HG03175 (cell line): Measurements from ENCODE around the gene SLC12A8.
A peak's percentile ranks its signal among the peaks of the same experiment; 100 is the strongest.

Source experiments
- ATAC-seq: cut with Tn5 transposase; IDR thresholded peaks from one replicate; pipeline ENCODE4 v1.9.1; 2021; ENCODE audit warnings: mild to moderate bottlenecking, moderate library complexity; ENCODE audit not compliant: unreplicated experiment

Gene SLC12A8

DNA sequence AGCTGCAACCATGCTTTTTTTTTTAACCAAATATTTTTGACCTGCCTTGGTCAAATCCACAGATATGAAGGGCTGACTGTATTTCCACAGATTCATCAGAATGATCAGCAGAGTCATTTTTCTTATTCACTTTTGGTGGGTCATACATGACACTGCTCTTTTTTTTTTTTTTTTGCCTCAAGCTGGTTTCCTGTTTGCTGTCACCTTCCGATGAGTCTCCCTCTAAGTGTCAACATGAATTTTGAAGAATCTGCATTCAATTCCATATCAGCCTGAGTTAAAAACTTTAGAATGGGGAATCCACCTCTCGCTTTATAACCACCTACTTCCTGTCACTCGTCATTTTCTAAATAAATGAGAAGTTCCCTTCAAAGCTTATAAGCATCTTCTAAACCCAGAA is 2.2 kb upstream of the SLC12A8 start:
- ATAC-seq = no peak

DNA sequence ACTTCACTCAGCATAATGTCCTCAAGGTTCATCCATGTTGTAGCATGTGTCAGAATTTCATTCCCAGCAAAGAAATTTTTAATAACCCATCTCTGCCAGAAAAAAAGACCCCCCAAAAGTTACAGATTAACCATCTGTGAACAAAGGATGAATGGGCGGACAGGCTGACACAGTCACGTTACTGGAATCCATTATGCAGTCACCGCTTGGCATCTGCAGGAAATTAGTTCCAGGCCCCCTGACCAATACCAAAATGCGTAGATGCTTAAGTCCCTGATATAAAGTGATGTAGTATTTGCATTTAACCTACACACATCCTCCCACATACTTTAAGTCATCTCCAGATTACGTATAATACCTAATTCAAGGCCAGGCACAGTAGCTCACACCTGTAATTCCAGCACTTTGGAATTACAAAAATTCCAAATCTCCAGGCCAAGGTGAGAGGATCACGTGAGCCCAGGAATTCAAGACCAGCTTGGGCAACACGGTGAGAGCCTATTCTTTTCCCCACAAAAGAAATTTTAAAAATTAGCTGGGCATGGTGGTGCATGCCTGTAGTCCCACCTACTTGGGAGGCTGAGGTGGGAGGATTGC is 1.5 kb upstream of the SLC12A8 start:
- ATAC-seq = no peak

DNA sequence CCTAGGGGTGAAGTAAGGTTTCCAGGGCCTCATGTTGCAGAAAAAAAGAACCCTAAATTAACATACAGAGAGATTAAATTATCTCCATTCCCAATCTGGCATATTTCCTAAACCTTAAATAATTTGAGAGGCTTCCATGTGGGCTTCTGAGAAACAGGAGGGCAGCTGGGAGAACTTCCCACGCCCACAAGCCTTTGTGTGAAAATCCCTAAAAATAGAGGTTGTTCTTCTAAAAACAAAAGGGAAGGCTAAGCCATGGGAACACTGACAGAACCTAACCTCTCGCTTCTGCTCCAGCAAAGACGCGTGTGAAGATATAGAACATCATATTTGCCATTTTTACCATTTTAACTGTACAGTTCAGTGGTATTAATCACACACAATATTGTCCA is 812 bp upstream of the SLC12A8 start:
- ATAC-seq = no peak

DNA sequence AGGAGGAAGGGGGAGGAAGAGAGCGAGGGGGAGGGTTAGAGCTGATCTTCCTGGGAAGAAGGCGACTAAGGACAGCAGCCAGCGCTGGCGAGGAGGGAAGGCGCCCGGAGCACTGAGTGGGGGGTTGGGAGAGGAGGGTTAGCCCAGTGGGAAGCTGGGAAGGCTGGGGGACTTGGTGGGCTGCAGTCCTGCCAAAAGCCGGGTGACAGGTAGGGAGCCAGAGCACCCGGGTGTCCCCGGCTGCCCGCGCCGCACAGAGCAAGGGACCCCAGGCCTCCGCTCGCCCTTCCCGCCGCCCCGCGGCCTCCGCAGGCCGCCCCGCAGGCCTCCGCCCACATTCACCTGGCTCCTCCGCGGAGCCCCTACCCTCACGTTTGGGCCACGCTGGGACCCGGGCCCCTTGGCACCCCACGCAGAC is 448 bp downstream of the SLC12A8 start:
- ATAC-seq = no peak

DNA sequence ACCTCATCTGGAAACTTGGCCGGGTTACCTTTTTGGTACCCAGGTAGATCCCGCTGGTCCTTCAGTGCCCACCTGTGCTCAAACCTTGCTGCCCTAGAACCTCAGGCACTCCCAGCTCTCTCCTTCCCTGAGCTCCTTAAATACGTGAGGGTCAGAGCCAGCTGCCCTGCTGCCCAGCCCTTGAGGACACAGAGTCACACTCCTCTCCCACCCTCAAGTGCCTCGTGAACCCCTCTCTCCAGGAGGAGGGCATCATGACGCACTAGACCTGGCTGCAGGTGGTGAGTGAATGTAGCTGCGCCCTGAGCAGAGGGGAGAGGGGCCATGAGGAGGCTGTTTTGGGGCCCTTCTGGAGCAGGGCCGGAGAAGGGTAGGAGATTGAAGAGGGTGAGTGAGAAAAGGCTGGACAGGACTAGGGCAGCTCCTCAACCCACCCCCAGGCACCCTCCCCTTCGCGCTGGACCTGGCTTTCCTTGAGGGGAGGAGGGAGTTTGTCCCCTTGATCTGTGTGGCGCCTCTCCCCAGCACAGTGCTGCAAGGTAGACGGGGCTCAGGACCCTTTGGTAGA is 941 bp downstream of the SLC12A8 start:
- ATAC-seq = no peak

DNA sequence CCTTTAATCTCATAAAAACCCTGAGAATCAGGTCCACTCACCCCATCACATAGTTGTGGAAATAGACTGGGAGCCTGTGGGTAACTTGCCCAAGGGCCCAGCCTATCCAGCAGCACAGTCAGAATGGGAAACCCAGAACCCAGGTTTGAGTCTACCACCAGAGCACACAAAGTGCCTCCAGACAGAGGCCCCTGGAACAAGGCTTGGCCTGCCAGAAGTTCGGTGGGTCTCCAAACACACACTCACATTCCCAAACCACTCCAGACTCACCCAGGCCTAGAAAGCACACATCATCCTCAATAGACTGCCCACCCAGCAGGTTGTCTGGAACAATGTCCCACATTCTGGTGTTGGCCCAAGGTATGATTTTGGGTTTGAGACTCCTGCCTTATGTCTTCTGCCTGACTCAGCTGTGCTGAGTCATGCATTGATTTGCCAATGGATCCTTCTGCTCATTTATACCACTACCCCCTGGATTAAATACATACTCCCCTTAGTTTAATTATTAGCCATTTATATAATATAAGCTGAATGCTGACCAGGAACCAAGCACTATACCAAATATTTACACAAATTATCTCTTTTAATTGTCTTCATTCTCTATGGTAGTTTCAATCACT is 4.5 kb downstream of the SLC12A8 start:
- ATAC-seq = no peak

DNA sequence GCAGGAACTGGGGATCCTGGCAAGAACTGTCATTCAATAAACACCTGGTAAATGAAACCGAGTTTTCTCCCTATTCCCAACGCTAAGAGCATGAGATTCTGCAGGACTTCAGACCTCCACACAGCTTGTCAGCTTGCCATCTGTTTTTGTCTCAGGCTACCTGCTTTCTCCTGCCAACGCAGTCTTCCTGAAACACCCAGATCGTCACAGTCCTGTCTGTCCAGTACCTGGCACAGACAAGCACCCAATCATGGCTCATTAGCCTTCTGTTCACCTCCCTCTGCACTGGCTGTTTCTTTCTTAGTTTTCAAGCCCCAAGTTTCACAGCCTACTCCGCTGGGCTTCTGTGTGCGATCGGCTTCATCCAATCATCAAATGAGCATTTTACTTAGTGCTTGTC is 5.0 kb downstream of the SLC12A8 start:
- ATAC-seq = no peak

DNA sequence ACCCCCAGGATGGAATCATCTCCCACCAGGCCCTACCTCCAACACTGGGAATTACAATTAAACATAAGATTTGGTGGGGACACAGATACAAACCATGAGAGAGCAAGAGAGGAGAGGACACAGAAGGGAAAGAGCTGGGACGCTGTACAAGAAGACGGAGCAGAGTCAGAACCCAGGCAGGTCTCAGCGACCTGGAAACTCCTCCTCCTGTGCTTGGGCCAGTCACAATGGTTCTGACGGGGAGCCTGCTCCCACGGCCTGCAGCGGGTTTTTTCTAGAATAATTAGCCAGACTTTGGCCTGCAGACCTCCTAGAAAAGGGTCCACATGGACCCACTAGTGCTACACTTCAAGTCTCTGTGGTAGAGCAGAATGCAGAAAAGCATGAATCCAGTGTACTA is 5.6 kb downstream of the SLC12A8 start:
- ATAC-seq = no peak

DNA sequence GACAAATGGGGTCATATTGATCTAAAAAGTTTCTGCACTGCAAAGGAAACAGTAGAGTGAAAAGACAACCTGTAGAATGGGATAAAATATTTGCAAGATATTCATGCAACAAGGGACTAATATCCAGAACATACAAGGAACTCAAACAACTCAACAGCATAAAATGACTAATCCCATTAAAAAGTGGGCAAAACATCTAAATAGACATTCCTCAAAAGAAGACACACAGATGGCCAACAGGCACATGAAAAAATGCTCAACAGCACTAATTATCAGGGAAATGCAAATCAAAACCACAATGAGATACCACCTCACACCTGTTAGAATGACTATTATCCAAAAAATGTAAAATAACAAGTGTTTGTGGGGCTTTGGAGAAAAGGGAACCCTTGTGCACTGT is 8.8 kb downstream of the SLC12A8 start:
- no peak for ATAC-seq

DNA sequence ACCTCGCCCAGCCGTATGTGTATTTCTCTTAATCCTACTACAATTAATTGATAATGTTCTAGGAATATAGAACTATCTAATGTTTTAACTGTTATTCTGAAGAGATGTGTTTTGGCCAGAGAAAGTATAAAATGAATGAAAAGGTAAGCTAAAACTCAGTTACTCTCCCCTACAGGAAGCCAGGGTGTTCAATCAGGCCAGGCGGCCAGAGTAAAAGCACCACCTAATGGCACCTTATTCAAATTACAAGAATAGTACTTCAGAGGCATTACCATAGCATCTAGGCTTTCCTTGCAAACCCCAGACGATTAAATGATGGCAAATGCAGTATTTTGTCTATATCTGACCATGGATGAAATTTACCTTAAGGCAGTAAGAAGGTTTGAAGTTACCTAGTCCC is 10.4 kb downstream of the SLC12A8 start:
- no peak for ATAC-seq

DNA sequence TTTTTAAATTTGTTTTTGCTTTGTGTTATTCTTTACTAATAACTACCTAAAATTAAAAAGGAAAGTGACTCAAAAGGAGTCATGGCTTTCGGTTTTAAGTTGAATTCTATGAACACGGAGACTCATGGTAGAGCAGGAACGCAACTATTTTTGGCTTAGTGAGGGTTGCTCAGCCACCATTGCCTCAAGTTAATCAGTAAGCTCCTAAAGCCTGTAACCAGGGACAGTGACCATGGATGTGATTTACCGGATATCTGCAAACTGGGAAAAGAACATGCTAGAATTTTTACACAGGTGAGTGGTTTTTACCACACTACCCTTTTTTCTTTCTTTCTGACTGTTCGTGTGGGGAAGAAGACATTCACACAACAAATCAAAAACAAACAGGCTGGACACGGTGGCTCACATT is 11.8 kb downstream of the SLC12A8 start:
- peak; percentile 83 for ATAC-seq

DNA sequence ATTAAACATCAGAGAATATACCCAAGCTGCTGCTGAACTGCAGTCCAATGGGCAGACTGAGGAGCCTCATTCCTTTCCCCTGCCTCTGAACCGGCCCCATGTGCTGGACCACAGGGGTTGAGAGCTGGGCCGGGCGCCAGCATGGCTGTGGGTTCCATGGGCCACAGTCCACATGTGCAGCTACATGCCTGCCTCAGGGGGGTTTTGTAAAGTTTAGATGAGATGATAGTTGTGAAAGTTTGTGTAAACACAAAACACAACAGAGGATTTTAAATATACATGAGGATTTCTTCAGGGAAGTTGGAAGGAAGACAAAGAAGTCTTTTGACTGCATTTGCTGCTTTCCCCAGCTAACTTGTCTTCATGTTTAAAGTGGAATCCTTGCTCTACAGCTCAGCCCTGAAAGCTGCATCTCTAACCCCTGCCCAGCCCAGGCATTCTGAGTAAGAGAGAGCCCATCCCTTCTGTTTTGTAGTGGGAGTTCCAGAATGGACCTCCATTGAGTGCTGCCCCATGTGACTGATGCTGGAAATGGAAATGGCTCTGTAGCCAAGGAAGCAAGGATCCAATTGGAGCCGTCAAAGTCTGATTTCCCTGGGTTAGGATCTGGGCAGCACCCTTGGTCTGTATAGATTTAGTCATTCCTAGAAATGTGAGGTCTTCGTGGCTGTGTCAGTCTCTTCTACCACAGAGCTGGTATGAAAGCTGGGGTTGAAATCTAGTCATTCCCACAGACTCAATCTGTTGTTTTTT is 17.5 kb downstream of the SLC12A8 start:
- no peak for ATAC-seq

DNA sequence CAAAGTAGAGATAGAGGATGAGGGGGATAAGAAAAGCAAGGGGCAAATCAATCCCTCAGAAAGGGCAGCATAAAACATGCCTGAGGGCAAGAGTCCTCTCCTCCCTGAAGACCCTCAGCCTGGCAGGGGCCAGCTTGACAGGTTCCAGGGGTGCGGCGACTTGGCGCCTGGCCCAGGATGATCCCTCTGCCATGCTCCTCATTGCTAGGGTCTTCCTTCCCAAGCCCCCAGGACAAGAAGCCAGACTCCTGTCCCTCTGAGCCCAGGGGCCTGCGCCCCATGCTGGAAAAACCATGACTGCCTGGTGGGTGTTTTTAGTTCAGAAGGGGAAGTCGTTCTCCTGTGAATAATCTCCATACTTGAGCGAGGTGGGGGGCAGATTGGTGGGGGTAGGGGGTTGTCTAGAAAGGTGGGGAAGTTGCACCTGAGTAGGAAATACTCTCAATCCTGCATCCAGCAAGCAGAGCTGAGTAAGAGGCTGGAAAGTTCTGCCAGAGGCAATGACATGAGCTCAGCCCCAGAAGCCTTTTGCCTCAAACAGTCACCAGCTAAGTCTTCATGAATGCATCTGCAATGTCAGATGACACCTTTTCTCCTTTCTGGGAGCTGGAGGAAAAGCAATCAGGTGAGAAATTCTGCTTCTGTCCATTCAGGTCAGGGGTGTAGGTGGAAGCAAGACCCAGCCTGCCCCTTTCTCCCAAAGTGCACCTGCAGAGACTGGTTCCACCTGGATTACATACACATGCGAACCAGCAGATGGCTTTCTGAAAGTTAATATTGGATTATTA is 18.3 kb downstream of the SLC12A8 start:
- ATAC-seq = no peak

DNA sequence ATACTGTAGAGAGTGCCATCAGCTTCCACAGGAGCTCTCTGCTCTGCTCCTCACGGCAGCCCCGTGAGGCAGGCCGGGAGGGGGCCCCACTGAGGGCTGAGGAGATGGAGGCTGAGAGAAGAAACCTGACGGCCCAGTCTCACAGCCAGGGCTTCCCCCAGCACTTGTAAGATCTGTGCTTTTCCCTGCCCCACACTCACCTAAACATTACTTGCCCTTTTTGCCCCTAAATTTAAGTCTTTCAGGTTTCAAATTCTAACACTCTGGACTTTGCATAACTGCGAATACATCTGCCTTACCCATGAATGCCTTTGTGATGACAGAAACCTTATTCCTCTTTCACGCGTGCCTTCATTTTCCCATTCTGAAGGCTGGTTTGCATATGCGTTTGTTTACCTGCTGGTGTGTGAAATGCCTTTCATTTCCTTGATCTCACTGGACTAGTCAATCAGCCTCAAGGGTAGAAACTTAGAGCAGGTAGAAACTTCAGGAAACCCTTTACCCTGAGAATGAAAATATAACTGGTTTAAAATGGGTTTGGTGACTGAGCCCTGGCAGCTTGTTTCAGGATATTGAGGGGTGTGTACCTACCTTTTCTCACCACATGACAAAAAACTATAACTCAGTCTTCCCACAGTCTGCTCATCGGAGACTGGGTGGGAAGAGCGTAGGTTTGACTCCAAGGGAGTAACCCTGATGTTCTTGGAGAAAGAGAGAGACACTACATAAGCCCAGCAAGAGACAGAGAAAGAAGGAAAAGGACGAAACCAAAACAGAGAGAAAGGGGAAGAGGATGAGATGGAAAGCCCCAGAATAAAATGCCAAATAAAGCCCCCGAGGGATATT is 20.1 kb downstream of the SLC12A8 start:
- ATAC-seq = peak; percentile 62

DNA sequence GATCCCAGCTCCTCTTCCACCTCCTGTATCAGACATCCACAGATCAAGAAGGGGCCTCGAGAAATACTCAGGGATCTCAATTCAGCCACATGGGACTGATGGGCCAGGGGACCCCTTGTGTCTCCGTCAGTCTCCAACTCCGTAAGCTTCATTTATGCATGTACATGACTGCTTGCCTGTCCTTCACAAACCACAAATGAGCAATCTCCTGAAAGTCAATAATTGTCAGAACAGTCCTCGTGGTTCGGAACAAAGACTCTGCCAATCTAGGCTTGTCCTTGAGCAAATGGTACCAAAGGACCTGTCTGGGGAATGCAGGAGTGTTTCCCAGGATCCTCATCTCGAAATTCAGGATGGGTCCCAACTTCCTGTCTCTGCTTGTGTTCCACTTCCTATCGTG is 20.8 kb downstream of the SLC12A8 start:
- no peak for ATAC-seq

DNA sequence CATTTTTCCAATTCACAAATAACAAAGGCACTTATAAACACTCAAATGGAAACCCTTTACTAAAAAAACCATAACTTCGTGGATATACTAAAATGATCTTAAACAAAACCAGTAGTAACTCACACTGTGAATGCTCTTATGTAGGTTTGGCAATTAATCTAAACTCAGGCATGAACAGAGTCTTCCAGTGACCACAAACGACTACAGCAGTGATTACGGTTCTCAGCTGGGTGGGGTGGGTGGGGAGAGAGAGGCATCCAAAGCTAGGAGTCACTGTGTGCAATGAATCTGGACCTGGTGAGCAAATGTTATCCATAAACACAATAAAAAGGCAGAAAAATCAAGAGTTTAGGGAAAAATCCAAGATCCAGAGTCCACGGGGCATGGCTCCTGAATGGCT is 21.3 kb downstream of the SLC12A8 start:
- no peak for ATAC-seq

DNA sequence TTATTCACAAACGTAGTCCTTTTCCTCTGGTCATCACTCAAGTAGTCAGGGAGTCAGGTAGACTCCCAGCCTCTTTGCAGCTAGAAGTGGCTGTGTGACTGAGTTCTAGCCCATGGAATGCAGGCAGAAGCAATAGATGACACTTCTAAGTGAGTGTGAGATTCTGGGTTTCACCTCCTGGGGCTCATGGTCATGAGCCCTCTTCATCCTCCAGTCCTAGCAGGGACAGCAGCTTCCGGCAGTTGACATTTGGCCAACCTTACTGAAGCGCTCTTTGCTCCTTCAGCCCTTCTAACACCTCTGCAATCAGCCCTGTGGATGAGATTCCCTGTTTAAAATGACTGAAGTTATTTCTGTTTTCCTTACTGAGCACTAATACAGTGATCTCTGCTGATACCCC is 21.8 kb downstream of the SLC12A8 start:
- ATAC-seq = no peak

DNA sequence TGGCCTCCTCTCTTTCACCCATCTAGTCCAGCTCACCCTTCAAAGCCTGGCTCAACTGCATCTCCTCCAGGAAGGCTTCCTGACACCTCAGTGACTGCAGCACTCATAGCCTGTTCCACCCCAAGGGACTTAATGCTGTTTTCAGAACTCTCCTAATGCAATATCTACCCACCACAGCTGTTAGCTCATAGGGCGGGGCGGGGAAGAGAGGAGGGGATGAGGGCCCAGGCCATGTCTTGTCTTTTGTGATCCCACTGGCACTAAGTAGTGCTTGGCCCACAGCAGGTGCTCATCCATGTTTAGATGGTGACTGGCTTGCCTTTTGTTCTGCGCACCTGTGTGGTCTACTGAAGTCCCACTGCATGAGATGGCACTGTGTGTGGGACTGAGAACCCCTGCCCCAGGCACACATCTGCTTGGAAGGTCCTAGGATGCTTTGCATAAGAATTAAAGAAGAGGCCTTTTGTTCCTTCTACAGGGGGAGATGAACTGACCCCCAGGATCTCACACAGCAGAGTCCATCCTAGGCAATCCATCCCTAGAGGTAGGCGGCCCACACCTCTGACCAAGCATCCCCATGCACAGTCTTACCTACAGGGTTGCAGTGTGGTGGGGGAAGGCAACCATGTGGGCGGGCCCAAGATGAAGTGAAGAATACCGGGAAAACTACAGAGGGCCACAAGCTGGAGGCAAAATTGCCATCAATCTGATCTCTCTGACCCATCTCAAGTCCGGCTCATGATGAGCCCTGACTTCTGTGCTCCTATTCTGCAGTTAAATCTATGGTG is 23.0 kb downstream of the SLC12A8 start:
- no peak for ATAC-seq

DNA sequence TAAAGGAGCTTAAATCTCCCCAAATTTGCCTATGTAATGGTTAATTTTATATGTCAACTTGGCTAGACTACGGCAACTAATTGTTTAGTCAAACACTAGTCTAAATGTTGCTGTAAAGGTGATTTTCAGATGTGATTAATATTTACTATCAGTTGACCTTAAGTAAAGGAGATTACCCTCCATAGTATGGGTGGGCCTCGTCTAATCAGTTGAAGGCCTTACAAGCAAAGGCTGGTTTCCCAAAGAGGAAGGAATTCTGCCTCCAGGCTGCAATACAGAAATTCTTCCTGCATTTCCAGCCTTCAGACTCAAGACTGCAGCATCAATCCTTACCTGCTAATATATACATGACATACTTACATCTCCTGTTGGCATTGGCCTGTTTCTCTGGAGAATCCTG is 23.6 kb downstream of the SLC12A8 start:
- no peak for ATAC-seq

DNA sequence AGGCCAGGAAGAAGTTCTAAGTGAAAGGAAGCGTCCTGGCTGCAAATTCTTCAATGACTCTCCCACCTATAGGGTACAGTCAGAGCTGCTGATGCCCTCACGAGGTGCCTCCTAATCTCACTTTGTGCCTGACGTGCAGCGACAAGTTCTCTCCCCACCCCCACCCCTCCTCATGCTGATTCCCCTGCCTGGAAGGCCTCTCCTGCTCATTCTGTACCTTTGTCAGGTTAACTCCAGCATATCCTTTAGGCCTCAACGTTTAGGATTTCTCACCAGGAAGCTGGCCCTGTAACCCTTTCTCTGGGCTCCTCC is 25.0 kb downstream of the SLC12A8 start:
- ATAC-seq = no peak
